ENCODE results near the gene NACC1.
"Not testable (repeated sequence)": the region's sequence is repeated elsewhere in the genome, so short reads cannot be mapped to it uniquely, and the experiment has no call there.

Gene NACC1

DNA sequence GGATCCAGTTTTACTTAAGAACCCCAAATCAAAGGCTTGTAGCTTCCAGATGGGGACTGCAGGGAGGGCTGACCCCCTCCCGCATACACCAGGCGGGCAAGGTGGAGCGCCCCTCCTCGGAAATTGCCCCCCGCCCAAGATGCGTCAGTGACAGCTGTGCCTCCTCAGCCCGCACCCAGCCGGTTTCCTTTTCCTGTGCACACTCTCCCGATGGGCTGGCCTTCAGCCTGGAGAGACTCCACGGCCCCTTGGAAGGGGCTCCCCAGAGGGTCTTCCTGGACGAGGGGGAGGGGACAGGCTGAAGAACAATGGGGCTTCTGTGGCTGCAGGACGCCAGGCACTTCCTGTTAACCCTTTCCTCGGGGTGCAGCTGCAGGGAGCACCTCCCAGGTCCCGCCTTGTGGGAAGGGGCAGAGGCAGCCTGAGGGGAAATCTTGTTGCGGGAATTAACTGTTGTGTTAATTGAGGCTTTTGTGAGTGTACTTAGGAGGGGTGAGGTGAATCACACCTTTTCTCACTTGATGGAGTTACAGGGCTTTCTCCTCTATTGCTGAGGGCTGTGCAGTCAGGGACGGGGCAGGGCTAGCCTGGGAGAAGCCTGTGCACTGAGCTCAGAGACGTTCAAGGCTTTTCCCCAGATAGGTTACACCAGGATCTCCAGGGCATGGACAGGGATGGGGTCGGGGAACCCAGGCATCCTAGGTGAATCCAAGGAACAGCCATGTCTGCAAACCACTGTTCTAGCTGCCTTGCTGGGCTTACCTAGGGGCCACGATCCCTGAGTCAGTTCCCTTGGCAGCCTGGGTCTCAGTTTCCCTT is 46.5 kb downstream of the NACC1 start:
- DNase-seq (ENCODE audit: low read depth): peak; percentile 48
- H3K4me3 ChIP-seq (ENCODE audit: low read length): peak overlapping the region; percentile 20
- no peak for TF ChIP-seq CTCF (conservative IDR thresholded peaks at IDR 0.05; ENCODE audit: low read depth, low read length)

GRCh38 chr19:13165162-13165997 is 47.3 kb downstream of the NACC1 start:
- no peak for DNase-seq (ENCODE audit: low read depth)
- TF ChIP-seq CTCF (conservative IDR thresholded peaks at IDR 0.05; ENCODE audit: low read depth, low read length): no peak
- no peak overlapping the region for H3K4me3 ChIP-seq (ENCODE audit: low read length)

DNA sequence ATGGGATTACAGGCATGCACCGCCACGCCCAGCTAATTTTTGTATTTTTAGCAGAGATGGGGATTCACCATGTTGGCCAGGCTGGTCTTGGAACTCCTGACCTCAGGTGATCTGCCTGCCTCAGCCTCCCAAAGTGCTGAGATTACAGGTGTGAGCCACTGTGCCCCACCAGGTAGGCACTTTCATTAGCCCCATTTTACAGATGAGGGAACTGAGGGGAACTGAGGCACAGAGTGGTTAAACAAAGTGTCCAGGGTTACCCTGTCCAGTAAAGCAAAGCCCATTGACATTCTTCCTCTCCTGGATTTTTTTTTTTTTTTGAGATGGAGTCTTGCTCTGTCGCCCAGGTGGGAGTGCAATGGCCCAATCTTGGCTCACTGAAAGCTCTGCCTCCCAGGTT is 48.1 kb downstream of the NACC1 start:
- not testable (repeated sequence) for H3K4me3 ChIP-seq (ENCODE audit: low read length); DNase-seq (ENCODE audit: low read depth)

- no peak for DNase-seq (ENCODE audit: low read depth)
- no peak for TF ChIP-seq CTCF (conservative IDR thresholded peaks at IDR 0.05; ENCODE audit: low read depth, low read length)
- no peak overlapping the region for H3K4me3 ChIP-seq (ENCODE audit: low read length)
These were observed 51.7 kb downstream of the NACC1 start for GRCh38 chr19:13169769-13170168.

DNA sequence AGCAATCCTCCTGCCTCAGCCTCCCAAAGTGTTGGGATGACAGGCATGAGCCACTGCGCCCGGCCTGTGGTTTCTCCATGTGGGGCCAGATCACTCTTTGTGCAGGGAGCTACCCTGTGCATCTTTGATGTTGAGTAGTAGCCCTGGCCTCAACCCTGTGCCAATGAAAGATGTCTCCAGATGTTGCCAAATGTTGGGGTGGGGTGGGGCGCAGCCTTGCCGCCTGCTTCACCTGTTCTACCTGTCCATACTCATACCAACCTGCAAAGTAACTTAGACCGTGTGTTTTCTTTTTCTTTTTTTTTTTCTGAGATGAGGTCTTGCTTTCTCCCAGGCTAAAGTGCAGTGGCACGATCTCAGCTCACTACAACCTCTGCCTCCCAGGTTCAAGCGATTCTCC is 53.1 kb downstream of the NACC1 start:
- H3K4me3 ChIP-seq (ENCODE audit: low read length): no peak overlapping the region
- DNase-seq (ENCODE audit: low read depth): no peak
- no peak for TF ChIP-seq CTCF (conservative IDR thresholded peaks at IDR 0.05; ENCODE audit: low read depth, low read length)

DNA sequence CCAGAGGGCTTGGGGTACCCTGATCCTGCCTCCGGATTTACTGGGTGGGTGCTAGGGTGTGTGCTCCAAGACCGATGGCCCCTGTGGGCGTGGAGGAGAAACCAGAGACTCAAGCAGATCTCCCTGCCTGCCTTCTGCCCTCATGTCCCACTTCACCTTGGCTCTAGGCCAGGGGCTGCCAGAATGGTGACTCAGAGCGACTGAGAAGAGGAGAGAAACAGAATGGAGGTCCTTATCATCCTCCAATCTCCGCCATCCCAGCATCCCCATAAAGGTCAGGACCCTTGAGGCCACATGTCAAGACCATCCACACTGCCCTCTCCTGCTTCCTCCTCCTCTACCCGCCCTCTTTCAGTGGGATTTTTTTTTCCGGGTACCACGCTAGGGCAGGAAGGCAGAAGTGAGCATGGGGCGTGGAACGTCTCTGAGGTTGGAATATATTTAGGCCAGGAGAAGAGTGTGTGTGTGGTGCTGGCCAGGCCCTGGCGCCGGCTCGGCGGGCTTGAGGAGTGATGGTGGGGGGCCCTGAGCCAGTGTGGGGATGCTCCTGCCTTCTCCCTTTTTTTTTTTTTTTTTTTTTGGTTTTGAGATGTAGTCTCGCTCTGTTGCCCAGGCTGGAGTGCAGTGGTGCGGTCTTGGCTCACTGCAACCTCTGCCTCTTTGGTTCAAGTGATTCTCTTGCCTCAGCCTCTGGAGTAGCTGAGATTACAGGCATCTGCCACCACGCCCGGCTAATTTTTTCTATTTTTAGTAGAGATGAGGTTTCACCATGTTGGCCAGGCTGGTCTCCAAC is 54.5 kb downstream of the NACC1 start:
- DNase-seq (ENCODE audit: low read depth): peak; percentile 59
- no peak for TF ChIP-seq CTCF (conservative IDR thresholded peaks at IDR 0.05; ENCODE audit: low read depth, low read length)
- no peak overlapping the region for H3K4me3 ChIP-seq (ENCODE audit: low read length)

DNA sequence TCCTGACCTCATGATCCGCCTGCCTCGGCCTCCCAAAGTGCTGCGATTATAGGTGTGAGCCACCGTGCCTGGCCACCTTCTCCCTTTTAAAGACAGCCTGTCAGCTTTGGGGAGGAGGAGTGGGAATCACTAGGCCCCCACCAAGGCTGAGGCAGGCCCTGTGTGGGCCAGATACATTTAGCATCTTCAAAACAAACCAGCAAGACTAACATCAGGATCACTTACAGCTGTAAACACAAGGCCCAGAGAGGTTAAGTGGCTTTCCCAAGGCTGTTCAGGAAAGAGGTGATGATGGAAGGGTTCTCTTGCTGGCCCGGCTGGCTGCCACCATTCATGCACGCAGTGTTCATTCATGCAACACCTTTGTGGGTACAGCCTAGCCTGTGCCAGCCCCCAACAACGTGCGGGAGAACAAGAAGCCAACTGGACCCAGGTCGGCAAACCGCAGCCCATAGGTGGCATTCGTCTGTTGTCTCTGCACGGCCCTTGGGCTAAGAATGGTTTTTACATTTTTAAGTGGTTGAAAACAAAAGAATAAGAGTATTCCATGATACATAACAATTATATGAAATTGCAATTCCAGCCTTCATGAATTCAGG is 55.2 kb downstream of the NACC1 start:
- no peak for TF ChIP-seq CTCF (conservative IDR thresholded peaks at IDR 0.05; ENCODE audit: low read depth, low read length)
- no peak overlapping the region for H3K4me3 ChIP-seq (ENCODE audit: low read length)
- DNase-seq (ENCODE audit: low read depth): no peak
